ENCODE measurements around the gene RAB3GAP2.

Gene RAB3GAP2

GRCh38 chr1:220153147-220153546 lies 119.1 kb downstream of the RAB3GAP2 start:
- no peaks in the 10 kb centered on the region for H3K9me3 ChIP-seq (ENCODE audit: control insufficient read depth, low read length)
- H2AFZ ChIP-seq = no peak overlapping the region
- no peak overlapping the region for H3K9ac ChIP-seq
- H3K36me3 ChIP-seq (ENCODE audit: control insufficient read depth, insufficient read depth, low read length) = no peaks in the 10 kb centered on the region
- no peak overlapping the region for H3K27ac ChIP-seq
- H3K27me3 ChIP-seq (ENCODE audit: control insufficient read depth, insufficient read depth, low read length) = no peaks in the 10 kb centered on the region
- TF ChIP-seq, protein P1, sequence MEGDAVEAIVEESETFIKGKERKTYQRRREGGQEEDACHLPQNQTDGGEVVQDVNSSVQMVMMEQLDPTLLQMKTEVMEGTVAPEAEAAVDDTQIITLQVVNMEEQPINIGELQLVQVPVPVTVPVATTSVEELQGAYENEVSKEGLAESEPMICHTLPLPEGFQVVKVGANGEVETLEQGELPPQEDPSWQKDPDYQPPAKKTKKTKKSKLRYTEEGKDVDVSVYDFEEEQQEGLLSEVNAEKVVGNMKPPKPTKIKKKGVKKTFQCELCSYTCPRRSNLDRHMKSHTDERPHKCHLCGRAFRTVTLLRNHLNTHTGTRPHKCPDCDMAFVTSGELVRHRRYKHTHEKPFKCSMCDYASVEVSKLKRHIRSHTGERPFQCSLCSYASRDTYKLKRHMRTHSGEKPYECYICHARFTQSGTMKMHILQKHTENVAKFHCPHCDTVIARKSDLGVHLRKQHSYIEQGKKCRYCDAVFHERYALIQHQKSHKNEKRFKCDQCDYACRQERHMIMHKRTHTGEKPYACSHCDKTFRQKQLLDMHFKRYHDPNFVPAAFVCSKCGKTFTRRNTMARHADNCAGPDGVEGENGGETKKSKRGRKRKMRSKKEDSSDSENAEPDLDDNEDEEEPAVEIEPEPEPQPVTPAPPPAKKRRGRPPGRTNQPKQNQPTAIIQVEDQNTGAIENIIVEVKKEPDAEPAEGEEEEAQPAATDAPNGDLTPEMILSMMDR (IDR thresholded peaks at IDR 0.05) = no peak
- H3K79me2 ChIP-seq = no peaks in the 10 kb centered on the region
- H3K4me1 ChIP-seq = no peaks in the 10 kb centered on the region
- no peak overlapping the region for H3K4me3 ChIP-seq (ENCODE audit: low read depth, low read length)
- no peak overlapping the region for H3K4me2 ChIP-seq (ENCODE audit: low read length)

DNA sequence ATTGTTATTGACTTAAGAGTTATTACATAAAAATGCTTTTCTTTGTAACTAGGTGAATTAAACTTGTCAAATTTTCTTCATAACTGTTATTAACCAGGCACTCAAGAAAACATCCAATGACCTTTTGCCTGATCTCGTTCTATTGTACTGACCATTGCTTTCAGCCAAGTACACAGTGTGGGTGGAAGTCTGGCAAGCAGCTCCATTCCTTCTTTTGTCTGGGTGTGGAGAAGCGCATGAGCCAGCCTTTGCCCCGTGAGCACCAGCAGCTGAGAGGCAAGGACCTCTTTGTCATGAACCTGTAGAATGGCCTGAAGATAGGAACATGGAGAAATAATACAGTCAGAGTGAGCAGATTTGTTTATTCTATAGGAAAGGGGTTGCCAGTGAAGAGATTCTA lies 120.8 kb downstream of the RAB3GAP2 start:
- no peak overlapping the region for H3K27ac ChIP-seq

GRCh38 chr1:220149742-220150141 lies 122.5 kb downstream of the RAB3GAP2 start:
- H3K4me3 ChIP-seq (ENCODE audit: low read depth, low read length) = no peak overlapping the region
- H3K27ac ChIP-seq = no peak overlapping the region
- no peak overlapping the region for H2AFZ ChIP-seq
- TF ChIP-seq, protein P1 (IDR thresholded peaks at IDR 0.05) = no peak
- no peak overlapping the region for H3K4me2 ChIP-seq (ENCODE audit: low read length)
- H3K4me1 ChIP-seq = no peaks in the 10 kb centered on the region
- H3K9me3 ChIP-seq (ENCODE audit: control insufficient read depth, low read length) = no peaks in the 10 kb centered on the region
- no peaks in the 10 kb centered on the region for H3K36me3 ChIP-seq (ENCODE audit: control insufficient read depth, insufficient read depth, low read length)
- H3K79me2 ChIP-seq = no peaks in the 10 kb centered on the region
- H3K9ac ChIP-seq = no peak overlapping the region
- no peaks in the 10 kb centered on the region for H3K27me3 ChIP-seq (ENCODE audit: control insufficient read depth, insufficient read depth, low read length)

More for the DNA sequence above, 120.8 kb downstream of the RAB3GAP2 start:
- no peaks in the 10 kb centered on the region for H3K9me3 ChIP-seq (ENCODE audit: control insufficient read depth, low read length)
- no peak overlapping the region for H2AFZ ChIP-seq
- H3K4me2 ChIP-seq (ENCODE audit: low read length) = no peak overlapping the region
- no peaks in the 10 kb centered on the region for H3K79me2 ChIP-seq
- H3K4me3 ChIP-seq (ENCODE audit: low read depth, low read length) = no peak overlapping the region
- TF ChIP-seq, protein P1 (IDR thresholded peaks at IDR 0.05) = no peak
- H3K4me1 ChIP-seq = no peaks in the 10 kb centered on the region
- H3K9ac ChIP-seq = no peak overlapping the region
- no peaks in the 10 kb centered on the region for H3K27me3 ChIP-seq (ENCODE audit: control insufficient read depth, insufficient read depth, low read length)
- no peaks in the 10 kb centered on the region for H3K36me3 ChIP-seq (ENCODE audit: control insufficient read depth, insufficient read depth, low read length)

DNA sequence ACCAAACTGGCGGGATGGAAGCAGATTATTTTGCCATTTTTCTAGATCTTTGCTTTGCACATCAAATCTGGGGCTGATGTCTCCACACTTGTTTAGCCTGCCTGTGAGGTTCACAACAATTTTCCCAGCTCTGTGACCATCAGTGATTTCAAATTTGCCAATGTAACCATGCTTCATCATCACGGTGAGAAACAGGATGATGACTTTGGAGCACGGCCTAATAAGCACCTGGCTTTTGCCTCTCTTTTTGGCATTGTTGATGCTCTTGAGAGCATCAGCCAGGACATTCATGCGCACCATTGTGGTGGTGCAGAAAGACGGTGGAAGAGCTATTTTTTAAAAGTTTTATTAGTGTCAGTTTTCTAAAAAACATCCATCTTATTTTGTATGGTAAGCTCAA lies 128.2 kb downstream of the RAB3GAP2 start:
- Histone ChIP-seq H2AFZ (no peak overlapping the region), H3K4me2 (ENCODE audit: low read length) (no peak overlapping the region), H3K9me3 (ENCODE audit: control insufficient read depth, low read length) (no peaks in the 10 kb centered on the region), H3K27me3 (ENCODE audit: control insufficient read depth, insufficient read depth, low read length) (no peaks in the 10 kb centered on the region), H3K79me2 (no peaks in the 10 kb centered on the region), H3K4me1 (no peaks in the 10 kb centered on the region), H3K9ac (no peak overlapping the region), H3K36me3 (ENCODE audit: control insufficient read depth, insufficient read depth, low read length) (no peaks in the 10 kb centered on the region), H3K27ac (no peak overlapping the region), H3K4me3 (ENCODE audit: low read depth, low read length) (no peak overlapping the region)
- TF ChIP-seq, protein P1 (IDR thresholded peaks at IDR 0.05) = no peak

GRCh38 chr1:220139966-220140365 lies 132.3 kb downstream of the RAB3GAP2 start:
- H3K36me3 ChIP-seq (ENCODE audit: control insufficient read depth, insufficient read depth, low read length) = no peaks in the 10 kb centered on the region

More at GRCh38 chr1:220139966-220140365, 132.3 kb downstream of the RAB3GAP2 start:
- no peak overlapping the region for H3K9ac ChIP-seq
- H3K4me1 ChIP-seq = no peaks in the 10 kb centered on the region
- no peaks in the 10 kb centered on the region for H3K79me2 ChIP-seq
- H3K9me3 ChIP-seq (ENCODE audit: control insufficient read depth, low read length) = no peaks in the 10 kb centered on the region
- no peaks in the 10 kb centered on the region for H3K27me3 ChIP-seq (ENCODE audit: control insufficient read depth, insufficient read depth, low read length)
- H2AFZ ChIP-seq = no peak overlapping the region
- no peak overlapping the region for H3K4me2 ChIP-seq (ENCODE audit: low read length)
- TF ChIP-seq, protein P1 (IDR thresholded peaks at IDR 0.05) = no peak
- no peak overlapping the region for H3K4me3 ChIP-seq (ENCODE audit: low read depth, low read length)
- no peak overlapping the region for H3K27ac ChIP-seq

Data from parathyroid adenoma (tissue), 2 donors.